HG03432 (cell line): Measurements from ENCODE around the gene CEP112.
"Not testable (repeated sequence)": the region's sequence is repeated elsewhere in the genome, so short reads cannot be mapped to it uniquely, and the experiment has no call there.

Source experiments
- ATAC-seq: cut with Tn5 transposase; IDR thresholded peaks from one replicate; pipeline ENCODE4 v1.9.1; 2021; ENCODE audit warnings: mild to moderate bottlenecking, moderate library complexity; ENCODE audit not compliant: unreplicated experiment

The CEP112 gene

DNA sequence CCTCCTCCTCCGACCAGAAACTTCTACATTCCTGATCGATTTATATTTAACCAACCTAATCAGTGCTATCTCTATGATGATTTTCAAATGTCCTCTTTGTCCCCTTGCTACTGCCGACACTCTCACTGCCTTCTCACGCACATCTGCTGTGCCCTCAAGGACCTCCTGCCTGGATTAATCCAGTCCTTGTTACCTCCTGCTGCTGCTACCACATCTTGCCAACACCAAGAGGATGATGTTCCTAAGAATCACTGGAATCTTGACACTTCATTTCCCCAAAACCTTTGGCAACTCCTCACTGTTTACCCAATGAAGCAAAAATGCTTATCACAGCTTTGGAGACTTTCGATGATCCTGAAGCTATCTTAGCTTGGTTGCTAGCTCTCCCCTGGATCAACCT lies 343.2 kb downstream of the CEP112 start:
- ATAC-seq, result no peak

- ATAC-seq, result no peak
Observed at GRCh38 chr17:65841089-65841488, 350.8 kb downstream of the CEP112 start.

- not testable (repeated sequence) for ATAC-seq
Observed at GRCh38 chr17:65837232-65837631, 354.7 kb downstream of the CEP112 start.

- ATAC-seq, result no peak
Observed at GRCh38 chr17:65833214-65833613, 358.7 kb downstream of the CEP112 start.

- no peak for ATAC-seq
Observed at GRCh38 chr17:65830356-65830755, 361.6 kb downstream of the CEP112 start.

GRCh38 chr17:65826577-65826976 lies 365.4 kb downstream of the CEP112 start:
- ATAC-seq, result not testable (repeated sequence)

- no peak for ATAC-seq
Observed at GRCh38 chr17:65824901-65825300, 367.0 kb downstream of the CEP112 start.

DNA sequence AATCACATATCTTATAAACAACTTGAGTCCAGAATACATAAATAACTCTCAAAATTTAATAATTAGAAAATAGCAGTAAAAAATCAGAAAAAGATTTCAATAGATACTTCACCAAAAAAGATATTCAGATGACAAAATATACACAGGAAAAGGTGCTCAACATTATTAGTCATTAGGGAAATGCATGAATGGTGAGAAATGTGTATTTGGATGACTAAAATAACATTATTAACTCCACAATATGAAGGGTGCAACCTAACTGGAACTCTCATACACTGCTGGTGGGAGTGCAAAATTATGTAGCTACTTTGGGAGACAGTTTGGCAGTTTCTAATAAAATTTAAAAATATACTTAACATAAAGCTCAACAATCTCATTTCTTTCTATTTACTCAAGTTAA lies 368.2 kb downstream of the CEP112 start:
- no peak for ATAC-seq

- ATAC-seq, result no peak
Observed at GRCh38 chr17:65820811-65821210, 371.1 kb downstream of the CEP112 start.

DNA sequence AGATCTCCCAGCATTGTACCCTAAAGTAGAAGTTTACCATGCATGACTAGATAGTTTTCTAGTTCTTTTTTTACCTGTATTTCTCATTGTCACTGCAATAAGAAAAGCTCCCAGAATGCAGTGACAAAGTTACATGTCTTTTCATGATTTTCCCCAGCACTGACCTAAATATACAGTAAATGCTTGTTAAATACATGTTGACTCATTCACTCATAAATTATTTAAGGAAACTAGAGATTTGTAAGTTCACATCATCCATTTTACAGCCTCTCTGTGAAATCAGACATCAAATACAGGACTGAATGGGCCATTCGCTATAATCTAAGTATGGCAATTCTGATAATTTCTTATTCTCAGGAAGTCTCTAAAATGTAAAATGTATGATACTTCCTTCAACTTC lies 371.6 kb downstream of the CEP112 start:
- ATAC-seq, result no peak

DNA sequence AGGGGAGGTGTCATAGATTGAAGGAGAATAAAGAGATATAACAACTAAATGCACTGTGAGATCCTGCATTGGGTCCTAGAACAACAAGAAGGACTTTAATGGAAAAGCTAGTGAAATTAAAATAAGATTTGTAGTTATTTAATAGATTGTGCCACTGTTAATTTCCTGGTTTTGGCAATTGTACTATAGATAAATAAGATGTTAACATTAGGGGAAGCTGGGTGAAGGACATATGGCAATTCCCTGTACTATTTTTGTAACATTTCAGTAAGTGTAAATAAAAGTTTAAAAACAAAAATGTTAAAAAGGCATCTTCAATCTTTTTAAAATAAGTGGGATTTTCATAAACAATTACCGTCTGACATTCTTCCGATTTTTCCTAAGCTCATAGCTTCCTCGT lies 372.1 kb downstream of the CEP112 start:
- ATAC-seq, result no peak

GRCh38 chr17:65817951-65818350 lies 374.0 kb downstream of the CEP112 start:
- no peak for ATAC-seq

DNA sequence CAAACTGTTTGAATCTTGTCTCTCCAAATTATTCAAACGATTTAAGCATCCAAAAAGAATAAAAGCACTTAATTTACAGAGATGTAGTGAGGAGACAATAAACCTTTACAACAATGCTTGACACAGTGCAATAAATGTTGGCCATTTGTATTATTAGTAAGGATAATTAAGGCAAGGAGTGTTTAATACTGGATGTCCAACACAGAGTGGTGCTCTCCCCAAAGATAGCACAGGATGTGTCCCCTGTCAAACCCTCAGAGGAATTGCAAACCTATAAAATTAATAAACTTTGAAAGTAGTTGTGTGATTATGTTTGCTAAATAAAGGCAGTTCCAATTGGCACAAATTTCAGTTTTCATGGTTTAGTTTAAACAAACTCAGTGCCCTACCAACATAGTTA lies 377.5 kb downstream of the CEP112 start:
- ATAC-seq, result no peak

- no peak for ATAC-seq
Observed at GRCh38 chr17:65813306-65813705, 378.6 kb downstream of the CEP112 start.

GRCh38 chr17:65811043-65811442 lies 380.9 kb downstream of the CEP112 start:
- no peak for ATAC-seq

- no peak for ATAC-seq
Observed at GRCh38 chr17:65809366-65809765, 382.6 kb downstream of the CEP112 start.

DNA sequence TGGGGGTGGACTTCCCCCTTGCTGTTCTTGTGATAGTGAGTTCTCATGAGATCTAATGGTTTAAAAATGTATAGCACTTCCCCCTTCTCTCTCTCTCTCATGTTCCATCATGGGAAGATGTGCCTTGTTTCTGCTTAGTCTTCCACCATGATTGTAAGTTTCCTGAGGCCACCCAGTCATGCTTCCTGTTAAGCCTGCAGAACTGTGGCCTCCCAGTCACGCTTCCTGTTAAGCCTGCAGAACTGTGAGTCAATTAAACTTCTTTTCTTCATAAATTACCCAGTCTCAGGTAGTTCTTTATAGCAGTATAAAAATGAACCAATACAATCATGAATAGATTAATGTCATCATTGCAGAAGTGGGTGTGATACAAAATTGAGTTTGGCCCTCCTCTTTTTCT lies 383.4 kb downstream of the CEP112 start:
- ATAC-seq, result not testable (repeated sequence)

DNA sequence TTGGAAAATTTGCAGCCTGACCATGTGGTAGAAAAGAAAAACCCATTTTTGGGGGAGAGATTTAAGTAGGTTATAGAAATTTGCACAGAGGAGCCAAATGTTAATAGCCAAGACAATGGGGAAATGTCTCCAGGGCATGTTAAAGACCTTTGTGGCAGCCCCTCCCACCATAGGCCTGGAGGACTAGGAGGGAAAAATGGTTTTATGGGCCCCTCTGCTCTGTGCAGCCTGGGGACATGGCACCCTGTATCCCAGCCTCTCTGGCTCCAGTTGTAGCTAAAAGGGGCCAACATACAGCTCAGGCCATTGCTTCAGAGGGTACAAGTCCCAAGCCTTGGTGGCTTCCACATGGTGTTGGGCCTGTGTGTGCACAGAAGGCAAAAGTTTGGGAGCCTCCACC lies 384.6 kb downstream of the CEP112 start:
- no peak for ATAC-seq

GRCh38 chr17:65801513-65801912 lies 390.4 kb downstream of the CEP112 start:
- no peak for ATAC-seq

DNA sequence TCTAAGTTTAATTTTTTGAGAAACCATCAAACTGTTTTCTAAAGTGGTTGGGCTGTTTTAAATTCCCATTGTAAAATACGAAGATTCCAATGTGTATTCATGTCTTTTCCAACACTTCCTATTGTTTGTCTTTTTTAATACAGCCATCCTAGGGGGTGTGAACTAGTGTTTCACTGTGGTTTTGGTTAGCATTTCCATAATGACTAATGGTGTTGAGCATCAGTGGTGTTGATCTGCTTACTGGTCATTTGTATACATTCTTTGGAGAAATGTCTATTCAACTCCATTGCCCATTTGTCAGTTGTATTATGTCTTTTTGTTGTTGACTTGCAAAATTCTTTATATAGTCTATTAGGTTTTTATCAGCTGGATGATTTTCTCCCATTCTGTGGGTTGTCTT lies 391.3 kb downstream of the CEP112 start:
- no peak for ATAC-seq

DNA sequence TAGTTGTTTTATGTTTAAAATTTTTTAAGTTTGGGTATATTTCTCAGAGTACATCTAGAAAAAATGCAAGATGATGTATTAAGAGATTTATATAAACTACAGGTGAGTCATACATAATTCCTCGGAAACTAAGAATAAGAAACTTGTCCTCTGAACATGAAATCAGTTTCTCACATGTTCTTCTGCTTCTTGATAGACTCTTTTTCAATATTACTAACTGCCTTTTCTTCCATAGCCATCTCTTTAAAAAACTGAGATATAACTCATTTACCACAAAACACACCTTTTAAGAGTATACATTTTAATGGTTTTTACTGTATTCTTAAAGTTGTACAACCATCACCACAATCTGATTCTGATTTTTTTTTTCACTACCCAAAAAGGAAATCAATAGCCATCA lies 392.1 kb downstream of the CEP112 start:
- no peak for ATAC-seq

- no peak for ATAC-seq
Observed at GRCh38 chr17:65799454-65799853, 392.5 kb downstream of the CEP112 start.

DNA sequence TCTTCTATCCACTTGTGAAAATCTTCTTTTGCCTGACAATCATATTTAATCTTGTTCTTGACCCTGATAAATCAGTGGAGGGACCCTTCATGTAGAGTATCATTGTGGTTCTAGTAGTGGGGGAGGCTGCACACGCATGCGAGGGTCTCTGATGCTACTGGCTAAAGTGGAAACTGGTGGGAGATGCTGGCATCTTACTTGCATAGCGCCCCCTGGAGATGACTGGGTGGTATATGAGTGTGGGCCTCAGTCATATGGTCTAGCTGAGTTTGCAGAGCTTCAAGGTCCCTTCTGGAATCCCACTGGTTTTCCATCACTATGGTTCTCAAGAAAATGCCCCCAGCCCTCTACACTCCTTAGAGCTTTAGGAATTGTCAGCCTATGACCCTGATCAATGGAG lies 394.1 kb downstream of the CEP112 start:
- ATAC-seq, result no peak

DNA sequence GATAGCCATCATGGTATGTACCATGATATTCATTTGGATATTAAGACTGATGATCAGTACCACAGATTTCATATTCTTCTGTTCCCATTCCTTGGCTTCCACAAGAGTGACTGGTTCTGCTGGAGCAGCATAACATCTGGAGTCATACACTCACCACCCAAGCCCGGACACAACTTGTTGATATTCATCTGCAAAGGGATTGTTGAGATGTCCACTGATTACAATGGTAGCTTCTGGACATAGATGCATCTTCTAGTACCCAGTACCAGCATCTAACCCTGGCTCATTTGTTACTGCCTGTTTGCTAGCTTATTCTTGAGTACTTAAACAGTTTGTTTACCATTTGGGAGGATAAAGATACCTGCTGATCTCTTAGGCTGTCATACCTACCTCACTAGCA lies 394.8 kb downstream of the CEP112 start:
- no peak for ATAC-seq
